ENCODE data around the gene RCVRN.
A peak's percentile ranks its signal among the peaks of the same experiment; 100 is the strongest.

Gene RCVRN

GRCh38 chr17:9894231-9894630 is 10.8 kb downstream of the RCVRN start:
- Histone ChIP-seq H3K36me3 (ENCODE audit: control insufficient read depth in 2 of 2, insufficient read depth in 1 of 2, low read length in 2 of 2) (no peaks in the 10 kb centered on the region), H3K27ac (ENCODE audit: extremely low read depth, low read depth, low read length) (no peak overlapping the region), H3K4me3 (ENCODE audit: low read depth, low read length) (no peak overlapping the region), H3K9me3 (ENCODE audit: control insufficient read depth, insufficient read depth, low read depth, low read length) (no peaks in the 10 kb centered on the region), H3K4me1 (ENCODE audit: control insufficient read depth, insufficient read depth, low read length) (no peaks in the 10 kb centered on the region)
- no peak for TF ChIP-seq TCF7L2 (IDR thresholded peaks at IDR 0.05; ENCODE audit: borderline replicate concordance, low read depth, low read length)
- TF ChIP-seq ZNF510 (tag by site-specific recombination; IDR thresholded peaks at IDR 0.05; ENCODE audit: insufficient replicate concordance), result no peak
- TF ChIP-seq ZXDB (tag by site-specific recombination; IDR thresholded peaks at IDR 0.05), result no peak
- CTCF ChIA-PET, result interaction anchor here (1.0 to 1.7 kb wide), 5 partner anchors 15 to 92 kb away, joined by 3 to 5 read pairs (median 3); no protein-coding TSS in a partner anchor
- POLR2A ChIA-PET, result no interaction called here

- Histone ChIP-seq H3K9me3 (ENCODE audit: control insufficient read depth, insufficient read depth, low read depth, low read length) (no peaks in the 10 kb centered on the region), H3K4me1 (ENCODE audit: control insufficient read depth, insufficient read depth, low read length) (no peaks in the 10 kb centered on the region), H3K27ac (ENCODE audit: extremely low read depth, low read depth, low read length) (no peak overlapping the region), H3K4me3 (ENCODE audit: low read depth, low read length) (no peak overlapping the region), H3K36me3 (ENCODE audit: control insufficient read depth in 2 of 2, insufficient read depth in 1 of 2, low read length in 2 of 2) (no peaks in the 10 kb centered on the region)
- POLR2A ChIA-PET, result interaction anchor here (0.6 kb wide), 1 partner anchor 11 kb away, joined by 7 read pairs; the partner anchor contains the start of gene RCVRN
- CTCF ChIA-PET, result interaction anchor here (0.8 to 1.6 kb wide), 4 partner anchors 13 to 91 kb away, joined by 3 to 4 read pairs (median 3); no protein-coding TSS in a partner anchor
- TF ChIP-seq ZNF555 (tag by site-specific recombination; conservative IDR thresholded peaks at IDR 0.05) (no peak), HOXD13 (CRISPR knock-in tag; IDR thresholded peaks at IDR 0.05; ENCODE audit: borderline replicate concordance) (no peak), ZNF670 (tag by site-specific recombination; IDR thresholded peaks at IDR 0.05; ENCODE audit: low read depth) (no peak), IKZF3 (tag by site-specific recombination; IDR thresholded peaks at IDR 0.05) (no peak), YY1 (tag by site-specific recombination; IDR thresholded peaks at IDR 0.05) (no peak), ZNF112 (tag by site-specific recombination; IDR thresholded peaks at IDR 0.05) (no peak), ZNF10 (tag by site-specific recombination; IDR thresholded peaks at IDR 0.05) (no peak)
Measured at GRCh38 chr17:9893411-9894012, 11.6 kb downstream of the RCVRN start.

GRCh38 chr17:9890124-9890523 is 14.9 kb downstream of the RCVRN start:
- Histone ChIP-seq H3K36me3 (ENCODE audit: control insufficient read depth in 2 of 2, insufficient read depth in 1 of 2, low read length in 2 of 2) (no peaks in the 10 kb centered on the region), H3K4me1 (ENCODE audit: control insufficient read depth, insufficient read depth, low read length) (no peaks in the 10 kb centered on the region), H3K27ac (ENCODE audit: extremely low read depth, low read depth, low read length) (no peak overlapping the region), H3K9me3 (ENCODE audit: control insufficient read depth, insufficient read depth, low read depth, low read length) (no peaks in the 10 kb centered on the region), H3K4me3 (ENCODE audit: low read depth, low read length) (no peak overlapping the region)
- TF ChIP-seq ZNF654 (tag by site-specific recombination; IDR thresholded peaks at IDR 0.05; ENCODE audit: low read depth) (peak; percentile 41), ZNF2 (tag by site-specific recombination; IDR thresholded peaks at IDR 0.05) (0 out of 2 replicates have a peak, but pooled peaks have one; percentile 34), PRDM10 (tag by site-specific recombination; IDR thresholded peaks at IDR 0.05) (peak; percentile 95), ZNF76 (tag by site-specific recombination; IDR thresholded peaks at IDR 0.05; ENCODE audit: borderline replicate concordance, low read depth) (no peak), KLF10 (tag by site-specific recombination; IDR thresholded peaks at IDR 0.05) (no peak)
- ChIA-PET POLR2A (no interaction called here), CTCF (interaction anchor here (0.5 to 3.6 kb wide), 41 partner anchors 10 to 594 kb away, joined by 3 to 56 read pairs (median 4); partner anchors contain the start of gene RCVRN)
